ENCODE measurements around the gene RAB3A.
"Not testable (repeated sequence)": the region's sequence is repeated elsewhere in the genome, so short reads cannot be mapped to it uniquely, and the experiment has no call there.

The RAB3A gene

GRCh38 chr19:18221815-18222725, 18.2 kb upstream of the RAB3A start:
- H3K4me3 ChIP-seq (ENCODE audit: low read length), result no peak overlapping the region
- H3K27ac ChIP-seq (ENCODE audit: low read length), result no peak overlapping the region
- H3K9ac ChIP-seq (ENCODE audit: low read length), result no peak overlapping the region
- H3K9me3 ChIP-seq (ENCODE audit: control insufficient read depth, low read depth, low read length), result no peaks in the 10 kb centered on the region
- H3K4me1 ChIP-seq (ENCODE audit: control insufficient read depth, low read depth, low read length), result peaks cover 3% of the 10 kb centered on the region
- peaks cover 25% of the 10 kb centered on the region for H3K27me3 ChIP-seq (ENCODE audit: control insufficient read depth, insufficient read depth, low read length)
- no peaks in the 10 kb centered on the region for H3K36me3 ChIP-seq (ENCODE audit: control insufficient read depth, low read depth, low read length)

GRCh38 chr19:18220632-18221275, 16.9 kb upstream of the RAB3A start:
- Histone ChIP-seq H3K9ac (ENCODE audit: low read length) (no peak overlapping the region), H3K4me3 (ENCODE audit: low read length) (peak overlapping the region; percentile 43)

GRCh38 chr19:18219911-18220631, 16.2 kb upstream of the RAB3A start:
- no peak overlapping the region for H3K9ac ChIP-seq (ENCODE audit: low read length)
- no peak overlapping the region for H3K27ac ChIP-seq (ENCODE audit: low read length)
- H3K27me3 ChIP-seq (ENCODE audit: control insufficient read depth, insufficient read depth, low read length), result peaks cover 5% of the 10 kb centered on the region
- H3K4me3 ChIP-seq (ENCODE audit: low read length), result peak overlapping the region; percentile 43
- H3K9me3 ChIP-seq (ENCODE audit: control insufficient read depth, low read depth, low read length), result no peaks in the 10 kb centered on the region
- no peaks in the 10 kb centered on the region for H3K36me3 ChIP-seq (ENCODE audit: control insufficient read depth, low read depth, low read length)
- H3K4me1 ChIP-seq (ENCODE audit: control insufficient read depth, low read depth, low read length), result no peaks in the 10 kb centered on the region

More at GRCh38 chr19:18220632-18221275, 16.9 kb upstream of the RAB3A start:
- H3K36me3 ChIP-seq (ENCODE audit: control insufficient read depth, low read depth, low read length), result no peaks in the 10 kb centered on the region
- H3K9me3 ChIP-seq (ENCODE audit: control insufficient read depth, low read depth, low read length), result no peaks in the 10 kb centered on the region
- peaks cover 3% of the 10 kb centered on the region for H3K4me1 ChIP-seq (ENCODE audit: control insufficient read depth, low read depth, low read length)
- no peak overlapping the region for H3K27ac ChIP-seq (ENCODE audit: low read length)
- H3K27me3 ChIP-seq (ENCODE audit: control insufficient read depth, insufficient read depth, low read length), result peaks cover 12% of the 10 kb centered on the region

- Histone ChIP-seq H3K4me1 (ENCODE audit: control insufficient read depth, low read depth, low read length) (no peaks in the 10 kb centered on the region), H3K27me3 (ENCODE audit: control insufficient read depth, insufficient read depth, low read length) (no peaks in the 10 kb centered on the region)
These were observed 14.8 kb upstream of the RAB3A start for GRCh38 chr19:18218600-18218999.

GRCh38 chr19:18218159-18218558, 14.3 kb upstream of the RAB3A start:
- Histone ChIP-seq H3K27me3 (ENCODE audit: control insufficient read depth, insufficient read depth, low read length) (no peaks in the 10 kb centered on the region), H3K4me1 (ENCODE audit: control insufficient read depth, low read depth, low read length) (no peaks in the 10 kb centered on the region), H3K9me3 (ENCODE audit: control insufficient read depth, low read depth, low read length) (no peaks in the 10 kb centered on the region), H3K27ac (ENCODE audit: low read length) (no peak overlapping the region), H3K36me3 (ENCODE audit: control insufficient read depth, low read depth, low read length) (no peaks in the 10 kb centered on the region), H3K4me3 (ENCODE audit: low read length) (no peak overlapping the region), H3K9ac (ENCODE audit: low read length) (no peak overlapping the region)

More at GRCh38 chr19:18218600-18218999, 14.8 kb upstream of the RAB3A start:
- H3K9ac ChIP-seq (ENCODE audit: low read length), result no peak overlapping the region
- H3K36me3 ChIP-seq (ENCODE audit: control insufficient read depth, low read depth, low read length), result no peaks in the 10 kb centered on the region
- H3K4me3 ChIP-seq (ENCODE audit: low read length), result no peak overlapping the region
- H3K27ac ChIP-seq (ENCODE audit: low read length), result no peak overlapping the region
- H3K9me3 ChIP-seq (ENCODE audit: control insufficient read depth, low read depth, low read length), result no peaks in the 10 kb centered on the region

GRCh38 chr19:18216789-18217188, 12.9 kb upstream of the RAB3A start:
- H3K27me3 ChIP-seq (ENCODE audit: control insufficient read depth, insufficient read depth, low read length), result no peaks in the 10 kb centered on the region
- H3K4me3 ChIP-seq (ENCODE audit: low read length), result no peak overlapping the region
- H3K4me1 ChIP-seq (ENCODE audit: control insufficient read depth, low read depth, low read length), result no peaks in the 10 kb centered on the region
- no peaks in the 10 kb centered on the region for H3K36me3 ChIP-seq (ENCODE audit: control insufficient read depth, low read depth, low read length)
- no peak overlapping the region for H3K27ac ChIP-seq (ENCODE audit: low read length)
- no peak overlapping the region for H3K9ac ChIP-seq (ENCODE audit: low read length)
- H3K9me3 ChIP-seq (ENCODE audit: control insufficient read depth, low read depth, low read length), result no peaks in the 10 kb centered on the region

GRCh38 chr19:18214779-18215433, 11.1 kb upstream of the RAB3A start:
- no peak overlapping the region for H3K4me3 ChIP-seq (ENCODE audit: low read length)
- H3K36me3 ChIP-seq (ENCODE audit: control insufficient read depth, low read depth, low read length), result no peaks in the 10 kb centered on the region
- no peak overlapping the region for H3K27ac ChIP-seq (ENCODE audit: low read length)
- H3K27me3 ChIP-seq (ENCODE audit: control insufficient read depth, insufficient read depth, low read length), result no peaks in the 10 kb centered on the region
- no peak overlapping the region for H3K9ac ChIP-seq (ENCODE audit: low read length)
- H3K9me3 ChIP-seq (ENCODE audit: control insufficient read depth, low read depth, low read length), result no peaks in the 10 kb centered on the region
- H3K4me1 ChIP-seq (ENCODE audit: control insufficient read depth, low read depth, low read length), result no peaks in the 10 kb centered on the region

- no peaks in the 10 kb centered on the region for H3K27me3 ChIP-seq (ENCODE audit: control insufficient read depth, insufficient read depth, low read length)
- H3K4me3 ChIP-seq (ENCODE audit: low read length), result no peak overlapping the region
- no peak overlapping the region for H3K27ac ChIP-seq (ENCODE audit: low read length)
- no peaks in the 10 kb centered on the region for H3K9me3 ChIP-seq (ENCODE audit: control insufficient read depth, low read depth, low read length)
- no peaks in the 10 kb centered on the region for H3K36me3 ChIP-seq (ENCODE audit: control insufficient read depth, low read depth, low read length)
- no peaks in the 10 kb centered on the region for H3K4me1 ChIP-seq (ENCODE audit: control insufficient read depth, low read depth, low read length)
- no peak overlapping the region for H3K9ac ChIP-seq (ENCODE audit: low read length)
These were observed 7.8 kb upstream of the RAB3A start for GRCh38 chr19:18211683-18212082.

GRCh38 chr19:18209912-18210311, 6.1 kb upstream of the RAB3A start:
- not testable (repeated sequence) for H3K9me3 ChIP-seq (ENCODE audit: control insufficient read depth, low read depth, low read length); H3K27me3 ChIP-seq (ENCODE audit: control insufficient read depth, insufficient read depth, low read length)

GRCh38 chr19:18208098-18208951, 4.5 kb upstream of the RAB3A start:
- Histone ChIP-seq H3K36me3 (ENCODE audit: control insufficient read depth, low read depth, low read length) (no peaks in the 10 kb centered on the region), H3K4me3 (ENCODE audit: low read length) (no peak overlapping the region), H3K27ac (ENCODE audit: low read length) (no peak overlapping the region), H3K4me1 (ENCODE audit: control insufficient read depth, low read depth, low read length) (peaks cover 3% of the 10 kb centered on the region), H3K9ac (ENCODE audit: low read length) (no peak overlapping the region), H3K9me3 (ENCODE audit: control insufficient read depth, low read depth, low read length) (no peaks in the 10 kb centered on the region), H3K27me3 (ENCODE audit: control insufficient read depth, insufficient read depth, low read length) (peaks cover 2% of the 10 kb centered on the region)

More at GRCh38 chr19:18209912-18210311, 6.1 kb upstream of the RAB3A start:
- H3K4me1 ChIP-seq (ENCODE audit: control insufficient read depth, low read depth, low read length); H3K9ac ChIP-seq (ENCODE audit: low read length); H3K36me3 ChIP-seq (ENCODE audit: control insufficient read depth, low read depth, low read length); H3K4me3 ChIP-seq (ENCODE audit: low read length); H3K27ac ChIP-seq (ENCODE audit: low read length): not testable (repeated sequence)

All from iPS-18a (cell line).